Brain microvascular endothelial cell (primary cell): Measurements from ENCODE around the gene MYO3B.

Source experiments
- DNase-seq: peaks from one replicate; pipeline ENCODE4 v3.0.0-alpha.2; 2020
- H3K27ac ChIP-seq: fragments of 250-450 bp; sonication (Bioruptor Pico); 2 replicates; pipeline ENCODE4 v1.5.1; 2020; ENCODE audit warnings: mild to moderate bottlenecking, moderate library complexity
- H3K27me3 ChIP-seq: fragments of 250-450 bp; sonication (Bioruptor Pico); replicated peaks from 2 replicates; pipeline ENCODE4 v1.5.1; 2020; ENCODE audit warnings: mild to moderate bottlenecking
- H3K36me3 ChIP-seq: fragments of 250-450 bp; sonication (Bioruptor Pico); replicated peaks from 2 replicates; pipeline ENCODE4 v1.5.1; 2020; ENCODE audit warnings: mild to moderate bottlenecking
- H3K4me3 ChIP-seq: 2 replicates; pipeline ENCODE4 v1.5.1; 2011; ENCODE audit warnings: low read depth, mild to moderate bottlenecking, control low read depth, low read length, moderate library complexity
- CTCF ChIP-seq: IDR thresholded peaks from 2 replicates; pipeline ENCODE4 v1.5.1; 2011; ENCODE audit warnings: low read depth, mild to moderate bottlenecking, moderate library complexity, low read length, control low read depth, inconsistent platforms; ENCODE audit errors: missing control alignments
- in situ Hi-C: cut with HindIII; loops from 2 replicates; pipeline ENCODE4 v1.10.0; 2017; ENCODE audit warnings: low sequenced_read_pairs, low pct_ligation_motif_present

Gene MYO3B

GRCh38 chr2:170300993-170301392 is 123.0 kb downstream of the MYO3B start:
- in situ Hi-C loops = no loop called here
- Histone ChIP-seq H3K36me3 (no peaks in the 10 kb centered on the region), H3K27ac (no peak overlapping the region)

GRCh38 chr2:170301626-170302025 is 123.7 kb downstream of the MYO3B start:
- Histone ChIP-seq H3K36me3 (no peaks in the 10 kb centered on the region), H3K27ac (no peak overlapping the region), H3K27me3 (no peaks in the 10 kb centered on the region), H3K4me3 (no peak overlapping the region)
- in situ Hi-C loops = no loop called here
- TF ChIP-seq CTCF = no peak
- no peak for DNase-seq

More at GRCh38 chr2:170300993-170301392, 123.0 kb downstream of the MYO3B start:
- H3K4me3 ChIP-seq = no peak overlapping the region
- no peak for TF ChIP-seq CTCF
- no peaks in the 10 kb centered on the region for H3K27me3 ChIP-seq
- no peak for DNase-seq

GRCh38 chr2:170305711-170306110 is 127.8 kb downstream of the MYO3B start:
- TF ChIP-seq CTCF = no peak
- DNase-seq = no peak
- in situ Hi-C loops = no loop called here

GRCh38 chr2:170306293-170306873 is 128.4 kb downstream of the MYO3B start:
- Histone ChIP-seq H3K27me3 (no peaks in the 10 kb centered on the region), H3K36me3 (no peaks in the 10 kb centered on the region), H3K27ac (no peak overlapping the region), H3K4me3 (no peak overlapping the region)
- in situ Hi-C loops = no loop called here
- no peak for DNase-seq
- no peak for TF ChIP-seq CTCF

More at GRCh38 chr2:170305711-170306110, 127.8 kb downstream of the MYO3B start:
- Histone ChIP-seq H3K4me3 (no peak overlapping the region), H3K27ac (no peak overlapping the region), H3K36me3 (no peaks in the 10 kb centered on the region), H3K27me3 (no peaks in the 10 kb centered on the region)

GRCh38 chr2:170307052-170307451 is 129.1 kb downstream of the MYO3B start:
- H3K27ac ChIP-seq = no peak overlapping the region
- TF ChIP-seq CTCF = no peak
- in situ Hi-C loops = no loop called here
- H3K36me3 ChIP-seq = no peaks in the 10 kb centered on the region
- no peaks in the 10 kb centered on the region for H3K27me3 ChIP-seq
- DNase-seq = no peak
- no peak overlapping the region for H3K4me3 ChIP-seq

GRCh38 chr2:170307555-170308351 is 129.8 kb downstream of the MYO3B start:
- H3K36me3 ChIP-seq = no peaks in the 10 kb centered on the region
- in situ Hi-C loops = no loop called here
- H3K4me3 ChIP-seq = no peak overlapping the region
- no peak overlapping the region for H3K27ac ChIP-seq
- H3K27me3 ChIP-seq = no peaks in the 10 kb centered on the region
- DNase-seq = no peak
- no peak for TF ChIP-seq CTCF
